GM21723 (cell line): ENCODE results near the gene REXO4.
"Not testable (repeated sequence)": the region's sequence is repeated elsewhere in the genome, so short reads cannot be mapped to it uniquely, and the experiment has no call there.

ENCODE experiments used
- ATAC-seq: cut with Tn5 transposase; IDR thresholded peaks from one replicate; pipeline ENCODE4 v1.9.1; 2021; ENCODE audit warnings: mild to moderate bottlenecking, moderate library complexity; ENCODE audit not compliant: unreplicated experiment

The REXO4 gene

DNA sequence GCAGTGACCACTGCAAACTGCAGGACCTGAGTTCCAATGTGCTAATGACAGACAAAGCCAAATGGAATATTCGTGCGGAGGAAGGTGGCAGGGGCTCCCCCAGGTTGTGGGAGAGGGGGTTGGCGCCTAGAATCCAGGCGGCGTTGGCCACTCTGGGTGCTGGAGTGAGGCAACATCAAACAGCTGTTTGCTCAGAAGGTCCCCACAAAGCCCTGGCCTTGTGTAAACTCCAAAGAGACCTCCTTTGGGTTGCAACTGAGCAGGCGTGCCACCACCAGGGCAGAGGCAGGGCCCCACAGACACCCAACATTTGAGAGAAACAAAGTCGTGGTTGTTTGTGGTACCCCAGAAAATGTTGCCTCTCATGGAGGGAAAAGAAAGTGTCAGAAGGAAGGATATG is 27.1 kb downstream of the REXO4 start:
- ATAC-seq: no peak

DNA sequence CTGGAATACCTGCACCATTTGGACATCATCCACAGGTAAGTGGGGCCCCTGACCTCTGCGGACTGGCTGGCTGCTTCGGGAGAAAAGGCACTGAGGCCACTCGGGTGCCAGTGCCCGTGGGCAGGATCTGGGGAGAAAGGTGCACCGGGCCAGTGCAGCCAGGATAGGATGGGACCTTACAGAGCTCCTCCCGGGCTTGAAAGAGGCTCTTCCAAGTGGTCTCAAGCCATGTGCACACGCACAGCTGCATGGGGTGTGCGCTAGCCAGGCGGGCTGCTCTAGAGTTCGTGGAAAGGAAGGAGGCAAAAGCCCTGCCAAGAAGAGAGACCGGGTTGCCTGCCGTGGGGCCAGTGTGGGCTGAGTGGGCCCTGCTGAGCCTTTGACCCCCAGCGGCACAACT is 28.2 kb downstream of the REXO4 start:
- ATAC-seq: no peak

DNA sequence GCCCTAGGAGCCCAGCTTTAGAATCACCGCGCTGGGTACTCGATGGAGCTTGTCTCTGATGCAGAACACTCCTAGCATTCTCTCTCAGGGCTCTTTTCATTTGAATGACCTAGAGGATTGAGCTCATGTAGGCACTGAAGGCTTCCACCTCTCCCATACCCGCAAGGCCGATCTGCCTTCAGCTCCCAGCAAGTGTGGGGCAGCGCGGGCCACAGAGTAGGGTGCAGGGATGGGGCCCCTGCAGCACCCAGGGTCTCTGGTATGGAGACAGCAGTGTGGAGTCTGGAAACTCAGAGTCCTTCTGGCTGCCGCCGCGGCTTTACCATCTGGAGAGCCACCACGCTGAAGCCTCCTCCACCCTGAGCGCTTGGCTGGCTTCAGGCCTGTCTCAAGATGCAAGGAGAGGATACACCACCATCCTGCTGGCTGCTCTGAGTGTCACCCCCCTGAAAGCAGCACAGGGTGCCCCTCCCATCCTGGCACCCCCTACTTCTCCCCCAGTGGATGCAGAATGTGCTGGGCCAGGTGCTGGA is 28.7 kb downstream of the REXO4 start:
- ATAC-seq: no peak

DNA sequence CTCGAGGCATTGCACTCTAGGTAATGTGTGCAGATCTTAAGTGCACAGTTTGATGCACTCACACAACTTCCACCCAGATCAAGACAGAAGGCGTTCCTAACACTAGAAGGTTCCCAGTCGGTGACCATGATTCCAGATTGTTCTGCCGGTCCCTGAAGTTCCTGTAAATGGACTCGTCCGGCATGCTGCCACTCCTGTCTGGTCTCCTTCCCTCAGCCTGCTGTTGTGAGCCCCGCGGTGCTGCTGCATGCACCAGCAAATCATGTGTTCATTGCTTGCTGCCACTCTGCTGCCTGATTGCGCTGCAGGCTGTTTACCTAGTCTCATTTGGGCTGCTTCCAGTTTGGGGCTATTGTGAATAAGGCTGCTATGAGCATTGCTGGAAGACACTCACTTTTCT is 30.1 kb downstream of the REXO4 start:
- no peak for ATAC-seq

DNA sequence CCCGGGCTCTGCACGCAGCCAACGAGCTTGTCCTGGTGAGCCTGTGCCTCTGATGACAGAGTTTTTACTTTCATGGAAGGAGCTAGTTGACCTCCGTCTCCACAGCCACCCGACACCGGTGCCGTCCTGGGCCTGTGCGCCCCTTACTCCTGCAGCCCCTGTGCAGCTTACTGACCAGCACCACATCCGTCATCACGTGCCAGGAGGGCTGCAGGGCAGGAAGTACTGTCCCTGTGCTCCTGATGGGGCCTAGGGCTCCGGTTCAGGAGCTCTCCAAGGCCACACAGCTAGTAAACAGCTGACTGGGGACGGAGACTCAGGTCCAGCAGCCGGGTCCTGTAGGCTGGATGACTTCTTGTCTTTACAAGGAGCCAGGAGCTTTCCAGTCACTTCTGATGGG is 31.5 kb downstream of the REXO4 start:
- no peak for ATAC-seq

DNA sequence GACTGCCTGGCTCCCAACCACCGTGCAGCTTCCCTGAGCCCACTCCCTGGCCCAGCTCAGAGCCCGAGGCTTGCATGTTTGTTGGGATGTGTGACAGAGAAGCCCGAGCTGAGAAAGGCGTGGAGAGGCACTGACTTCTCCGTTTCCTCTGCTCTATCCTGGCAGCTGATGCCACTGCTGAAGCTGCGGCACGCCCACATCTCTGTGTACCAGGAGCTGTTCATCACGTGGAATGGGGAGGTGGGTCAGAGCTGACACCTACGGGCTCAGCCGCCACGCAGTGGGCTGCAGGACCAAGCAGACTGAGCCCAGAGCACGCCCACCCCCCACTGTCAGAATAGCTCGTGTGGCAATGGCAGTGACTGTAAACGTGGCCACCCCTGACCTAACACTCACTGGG is 32.4 kb downstream of the REXO4 start:
- no peak for ATAC-seq

DNA sequence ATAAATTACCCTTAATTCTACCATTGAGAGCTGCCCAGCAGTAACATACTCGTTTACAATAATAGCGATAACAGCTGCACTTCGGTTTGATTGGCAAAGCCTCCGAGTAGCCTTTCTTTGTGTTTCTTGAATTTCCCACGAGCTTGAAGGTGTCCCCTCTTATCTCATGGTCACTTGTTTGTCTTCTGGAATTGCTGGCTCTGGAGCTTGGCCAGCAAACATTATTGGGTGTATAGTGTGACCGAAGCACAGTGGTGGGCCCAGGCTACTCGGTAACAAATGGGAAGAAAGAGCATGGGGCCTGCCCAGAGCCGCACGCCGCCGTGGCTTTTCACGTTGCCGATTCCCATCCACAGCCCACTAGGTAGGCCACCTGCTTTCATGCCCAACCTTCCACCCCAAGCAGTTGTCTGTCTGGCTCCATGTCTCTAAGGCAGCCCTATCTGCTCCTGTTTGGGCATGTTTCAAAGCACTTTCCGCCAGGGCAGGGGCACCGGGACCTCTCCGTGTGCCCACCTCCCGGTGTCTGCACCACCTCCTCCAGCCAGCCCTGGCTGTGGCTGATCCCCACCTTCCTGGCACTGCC is 33.0 kb downstream of the REXO4 start:
- ATAC-seq: no peak

DNA sequence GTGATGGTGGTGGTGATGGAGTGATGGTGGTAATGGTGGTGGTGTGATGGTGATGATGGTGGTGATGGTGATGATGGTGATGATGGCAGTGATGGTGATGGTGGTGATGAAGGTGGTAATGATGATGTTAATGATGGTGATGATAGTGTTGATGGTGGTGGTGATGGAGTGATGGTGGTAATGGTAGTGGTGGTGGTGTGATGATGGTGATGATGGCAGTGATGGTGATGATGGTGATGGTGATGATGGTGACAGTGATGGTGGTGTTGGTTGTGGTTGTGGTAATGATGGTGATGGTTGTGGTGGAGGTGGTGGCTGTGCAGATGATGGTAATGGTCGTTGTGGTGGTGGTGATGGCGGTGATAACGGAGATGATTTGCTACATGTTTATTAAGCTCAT is 34.4 kb downstream of the REXO4 start:
- ATAC-seq: no peak

DNA sequence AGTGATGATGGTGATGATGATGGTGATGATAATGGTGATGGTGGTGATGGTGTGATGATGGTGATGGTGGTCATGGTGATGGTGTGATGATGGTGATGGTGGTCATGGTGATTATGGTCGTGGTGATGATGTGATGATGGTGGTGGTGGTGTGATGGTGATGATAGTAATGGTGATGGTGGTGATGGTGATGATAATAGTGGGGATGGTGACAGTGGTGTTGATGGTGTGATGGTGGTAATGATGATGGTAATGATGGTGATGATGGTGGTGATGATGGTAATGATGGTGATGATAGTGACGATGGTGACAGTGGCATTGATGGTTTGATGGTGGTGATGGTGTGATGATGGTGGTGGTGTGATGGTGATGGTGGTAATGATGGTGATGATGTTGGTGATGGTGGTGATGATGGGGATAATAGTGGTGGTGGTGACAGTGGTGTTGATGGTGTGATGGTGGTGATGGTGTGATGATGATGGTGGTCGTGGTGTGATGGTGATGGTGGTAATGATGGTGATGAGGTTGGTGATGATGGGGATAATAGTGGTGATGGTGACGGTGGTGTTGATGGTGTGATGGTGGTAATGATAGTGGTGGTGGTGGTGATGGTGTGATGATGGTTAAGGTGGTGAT is 35.2 kb downstream of the REXO4 start:
- no peak for ATAC-seq

DNA sequence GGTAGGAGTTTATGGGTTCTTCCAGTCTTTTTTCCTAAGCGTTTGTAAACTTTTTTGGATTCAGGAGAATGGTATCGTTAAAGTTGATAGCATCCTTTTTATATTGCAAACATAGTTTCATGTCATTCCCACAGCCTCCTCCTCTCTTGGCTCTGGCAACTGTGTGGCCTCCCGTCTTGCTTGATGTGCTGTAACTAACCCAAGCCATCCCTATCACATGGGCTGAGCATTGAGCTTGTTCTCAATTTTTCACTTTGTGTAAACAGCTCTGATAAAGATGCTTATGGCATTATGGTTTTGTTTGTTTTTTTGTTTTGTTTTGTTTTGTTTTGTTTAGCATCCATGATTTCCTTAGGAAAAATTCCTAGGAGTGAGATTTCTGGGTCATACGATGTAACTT is 37.1 kb downstream of the REXO4 start:
- ATAC-seq: no peak

DNA sequence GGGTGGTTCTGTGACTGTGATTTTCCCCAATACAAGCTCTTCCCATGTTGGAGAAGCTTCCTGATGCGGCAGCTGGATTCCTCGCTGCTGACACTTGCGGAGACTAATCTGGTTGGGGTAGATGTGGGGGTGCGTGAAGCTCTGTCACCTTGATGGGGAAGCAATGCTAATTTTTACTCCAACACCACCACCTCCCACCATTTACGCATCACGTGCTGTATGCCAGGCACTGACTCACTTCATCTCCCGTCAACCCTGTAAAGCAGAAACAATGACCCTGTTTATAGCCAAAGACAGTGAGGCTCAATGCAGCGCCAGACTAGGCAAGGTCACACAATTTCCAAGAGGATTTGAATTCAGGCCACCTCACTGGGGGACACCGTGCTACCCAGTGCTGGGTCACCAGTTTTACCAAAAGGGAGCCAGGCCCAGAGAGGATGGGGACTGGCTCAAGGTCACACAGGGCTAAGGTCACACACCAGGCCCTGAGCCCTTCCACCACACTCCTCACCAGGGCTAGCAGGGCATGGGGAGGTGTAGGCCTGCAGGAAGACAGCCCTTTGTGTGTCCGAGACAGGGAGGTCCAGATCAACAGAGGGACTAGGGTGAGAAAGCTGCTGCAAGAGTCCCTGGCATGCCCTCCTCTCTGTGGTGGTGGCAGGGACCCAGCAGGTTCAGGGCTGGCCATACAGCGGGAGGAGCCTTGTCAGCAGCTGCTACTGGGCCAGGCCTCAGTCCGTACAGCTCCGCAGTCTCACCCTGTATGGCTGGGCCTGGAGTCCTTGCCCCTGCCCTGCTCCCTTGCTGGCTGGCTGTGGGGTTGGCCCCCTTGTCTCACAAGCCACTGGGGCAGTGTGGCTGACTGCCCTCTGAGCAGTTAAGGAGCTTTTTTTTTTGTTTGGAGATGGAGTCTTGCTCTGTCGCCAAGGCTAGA is 38.4 kb downstream of the REXO4 start:
- ATAC-seq: no peak

DNA sequence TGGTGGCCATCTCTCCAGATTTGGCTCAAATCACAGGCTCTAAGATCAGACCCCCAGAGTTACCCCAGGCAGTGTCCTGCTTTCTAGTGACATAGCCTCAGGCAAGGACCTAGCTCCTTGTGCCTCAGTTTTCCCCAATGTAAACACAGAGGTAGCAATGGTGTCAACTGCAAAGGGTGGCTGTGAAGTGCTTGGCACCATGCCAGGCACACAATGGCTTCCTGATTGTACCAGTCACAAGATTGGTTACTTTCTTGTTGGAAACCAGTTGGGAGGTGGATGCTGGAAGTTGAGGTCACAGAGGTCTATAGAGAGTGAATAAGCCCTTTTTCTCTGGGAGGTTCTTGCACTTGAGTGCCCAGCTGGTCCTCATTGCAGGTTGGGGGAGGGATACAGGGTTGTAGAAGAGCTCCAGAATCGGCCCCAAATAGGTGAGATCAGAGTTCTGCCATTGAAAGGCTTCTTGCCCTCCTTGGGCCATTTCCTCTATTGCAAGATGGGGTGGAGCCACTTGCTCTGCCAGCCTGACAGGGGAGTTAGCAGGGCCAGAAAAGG is 39.3 kb downstream of the REXO4 start:
- no peak for ATAC-seq

DNA sequence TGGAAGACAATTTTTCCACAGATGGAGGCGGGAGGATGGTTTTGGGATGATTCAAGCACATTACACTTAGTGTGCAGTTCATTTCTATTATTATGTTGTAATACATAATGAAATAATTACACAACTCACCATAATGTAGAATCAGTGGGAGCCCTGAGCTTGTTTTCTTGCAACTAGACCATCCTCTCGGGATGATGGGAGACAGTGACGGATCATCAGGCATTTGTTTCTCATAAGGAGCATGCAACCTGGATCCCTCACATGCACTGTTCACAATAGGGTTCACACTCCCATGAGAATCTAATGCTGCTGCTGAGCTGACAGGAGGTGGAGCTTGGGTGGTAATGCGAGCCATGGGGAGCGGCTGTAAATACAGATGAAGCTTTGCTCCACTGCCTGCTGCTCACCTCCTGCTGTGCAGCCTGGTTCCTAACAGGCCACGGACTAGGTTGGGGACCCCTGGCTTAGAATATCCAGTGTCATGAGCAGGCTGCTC is 40.0 kb downstream of the REXO4 start:
- ATAC-seq: no peak

DNA sequence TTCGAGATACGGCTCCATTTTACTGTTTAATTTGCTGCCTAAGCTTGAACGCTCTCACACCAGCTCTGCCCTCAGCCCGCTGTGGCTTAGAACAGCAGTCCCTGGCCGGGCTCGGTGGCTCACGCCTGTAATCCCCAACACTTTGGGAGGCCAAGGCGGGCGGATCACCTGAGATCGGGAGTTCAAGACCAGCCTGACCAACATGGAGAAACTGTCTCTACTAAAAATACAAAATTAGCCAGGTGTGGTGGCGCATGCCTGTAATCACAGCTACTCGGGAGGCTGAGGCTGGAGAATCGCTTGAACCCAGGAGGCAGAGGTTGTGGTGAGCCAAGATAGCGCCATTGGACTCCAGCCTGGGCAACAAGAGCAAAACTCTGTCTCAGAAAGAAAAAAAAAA is 40.5 kb downstream of the REXO4 start:
- not testable (repeated sequence) for ATAC-seq

DNA sequence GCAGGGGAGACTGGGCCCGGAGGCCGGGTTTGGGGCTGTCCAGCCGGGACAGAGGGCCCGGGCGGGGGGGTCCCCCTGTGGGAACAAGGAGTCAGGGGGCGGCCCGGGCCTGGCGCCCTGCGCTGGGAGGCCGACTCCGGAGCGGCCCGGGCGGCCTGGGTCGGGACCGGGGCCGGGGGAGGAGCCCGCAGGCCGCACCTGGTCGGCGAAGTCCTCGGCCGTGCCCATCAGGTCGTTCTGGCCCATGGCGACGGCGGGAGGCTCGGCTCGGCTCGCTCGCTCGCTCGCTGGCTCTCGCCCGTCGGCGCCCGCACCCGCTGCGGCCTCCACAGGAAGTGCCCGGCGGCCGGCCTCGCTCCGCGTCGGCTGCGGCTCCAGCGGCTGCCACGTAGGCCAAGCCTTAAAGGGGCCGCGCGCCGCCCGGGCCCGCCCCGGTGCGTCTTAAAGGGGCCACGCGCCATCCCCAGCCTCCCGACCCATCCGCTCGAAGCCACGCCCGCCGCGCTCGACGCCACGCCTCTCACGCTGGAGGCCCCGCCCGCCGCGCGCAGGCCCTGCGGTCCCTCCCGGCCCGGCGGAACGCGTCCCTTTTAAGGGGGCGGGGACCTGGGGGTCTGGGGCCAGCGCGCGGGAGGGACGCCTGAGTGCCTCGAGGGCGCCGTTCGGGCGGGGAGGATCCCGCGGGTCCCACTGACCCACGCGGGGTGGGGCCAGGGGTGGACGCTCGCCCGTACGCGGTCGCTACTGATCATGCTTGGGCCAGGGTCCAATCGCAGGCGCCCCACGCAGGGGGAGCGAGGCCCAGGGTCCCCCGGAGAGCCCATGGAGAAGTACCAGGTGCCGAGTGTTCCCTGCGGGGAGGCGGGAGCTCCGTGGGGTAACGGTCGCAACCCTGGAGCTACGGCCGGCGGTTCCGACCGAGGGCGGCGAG is 41.8 kb downstream of the REXO4 start, which contains the start of the genes STKLD1 and SURF4:
Gene STKLD1, plus strand, starts transcription at position 643 of the 931 bp plus-strand sequence. Its CDS starts 108 bp downstream, at position 751.
Gene SURF4, minus strand, starts transcription at position 337 of the 931 bp plus-strand sequence. Its CDS starts 91 bp downstream, at position 246.
- ATAC-seq: peak; percentile 85

DNA sequence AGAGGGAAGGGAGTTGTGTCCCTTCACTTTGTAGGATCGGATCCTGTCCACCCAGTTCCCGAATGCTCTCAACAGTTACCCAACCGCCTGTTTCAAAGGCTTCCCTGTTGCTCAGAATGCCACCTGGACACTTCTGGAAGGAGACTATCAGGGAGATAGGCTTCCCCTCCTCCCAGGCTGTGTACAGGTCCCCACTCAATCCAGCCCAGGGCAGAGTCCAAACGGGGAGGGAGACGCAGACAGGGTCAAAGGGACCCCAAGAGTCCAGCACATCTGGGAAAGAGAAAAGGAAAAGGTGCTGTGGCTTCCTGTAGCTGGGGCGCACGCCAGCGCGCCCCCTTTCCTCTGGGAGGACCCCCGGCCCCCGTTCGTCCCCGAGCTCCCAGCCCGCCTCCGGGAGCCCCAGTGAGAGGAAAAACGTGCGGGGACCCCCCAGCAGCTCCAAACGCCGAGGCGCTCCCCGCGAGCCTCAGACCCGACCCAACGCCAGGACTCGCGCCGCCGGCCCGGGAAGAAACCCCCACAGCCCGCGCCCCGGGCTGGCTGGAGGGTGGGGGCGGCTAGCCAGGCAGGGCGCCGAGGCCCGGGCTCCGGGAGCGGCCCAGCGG is 42.6 kb downstream of the REXO4 start:
- ATAC-seq: peak; percentile 23

DNA sequence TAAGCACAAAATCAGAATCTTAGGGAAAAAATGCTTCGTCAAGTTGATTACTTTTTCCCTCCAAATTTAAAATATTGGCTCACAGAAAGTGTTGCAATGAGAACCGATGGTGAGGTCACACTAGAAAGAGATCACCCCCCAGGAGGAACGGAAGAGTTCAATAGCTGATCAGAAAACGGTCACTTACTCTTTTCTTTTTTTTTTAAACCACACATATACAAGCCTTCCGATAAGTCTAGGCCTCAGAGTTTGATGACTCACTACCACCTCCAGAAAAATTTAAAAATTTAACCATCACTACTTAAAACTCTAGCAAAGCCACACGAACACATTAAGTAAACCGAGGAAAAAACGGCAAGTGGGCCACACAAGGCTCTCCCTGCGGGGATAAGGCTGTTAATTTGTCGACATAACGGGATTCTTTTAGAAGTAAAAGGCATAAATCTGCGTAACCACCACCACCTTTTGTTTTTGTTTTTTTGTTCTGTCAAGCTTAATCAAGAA is 43.1 kb downstream of the REXO4 start:
- ATAC-seq: no peak

DNA sequence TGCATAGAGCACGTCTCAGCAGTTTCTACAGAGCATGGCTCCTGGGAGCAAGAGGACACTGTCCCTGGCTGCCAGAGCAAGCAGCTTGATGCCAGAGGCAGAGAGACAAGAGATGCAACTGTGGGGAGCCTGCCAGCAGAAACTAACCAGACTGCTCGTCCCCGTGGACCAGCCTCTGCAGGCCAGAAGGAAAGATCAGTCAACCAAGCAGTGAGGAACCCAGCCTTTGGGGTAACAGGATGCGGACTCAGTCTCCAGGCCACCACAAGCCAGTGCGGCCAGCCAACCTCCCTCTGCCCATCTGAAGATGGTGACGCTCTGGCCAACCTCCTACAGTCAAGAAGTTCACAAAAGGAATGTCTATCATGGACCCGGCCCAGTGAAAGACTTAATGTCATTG is 45.7 kb downstream of the REXO4 start:
- no peak for ATAC-seq

DNA sequence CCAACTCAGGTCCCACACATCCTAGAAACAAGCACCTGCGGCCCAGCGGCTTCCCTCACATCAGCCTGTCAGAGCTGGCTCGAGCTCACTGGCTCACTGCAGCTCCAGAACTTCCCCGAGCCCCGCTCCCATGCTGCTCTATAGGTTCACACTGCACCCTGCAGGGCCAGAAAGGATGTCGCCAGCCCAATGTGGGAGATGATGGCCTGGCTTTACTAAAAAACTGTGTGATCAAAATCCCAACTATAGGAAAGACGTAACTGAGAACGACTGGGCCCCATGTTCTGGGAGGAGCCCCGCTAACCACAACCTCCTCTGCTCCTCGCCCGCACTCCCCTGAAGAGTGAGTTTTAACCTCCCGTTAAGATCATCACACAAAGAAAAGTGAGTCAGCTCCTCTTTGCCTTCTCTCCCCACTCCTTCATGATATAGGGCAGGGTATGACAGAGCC is 46.5 kb downstream of the REXO4 start:
- no peak for ATAC-seq
